Nephron progenitor cell (in vitro differentiated cells): ENCODE results near the gene MUC4.

ENCODE experiments used
- DNase-seq: peaks from one replicate; pipeline ENCODE4 v3.0.0; 2021
- H3K27ac Mint-ChIP-seq: 2 replicates; pipeline ENCODE4 v1.8.0; 2021; ENCODE audit warnings: mild to moderate bottlenecking, moderate library complexity, mixed read lengths
- H3K27me3 Mint-ChIP-seq: 2 replicates; pipeline ENCODE4 v1.8.0; 2021; ENCODE audit warnings: mild to moderate bottlenecking, low read depth, mixed read lengths; ENCODE audit not compliant: poor library complexity
- H3K36me3 Mint-ChIP-seq: 2 replicates; pipeline ENCODE4 v1.8.0; 2021; ENCODE audit warnings: low read depth, mixed read lengths
- H3K4me1 Mint-ChIP-seq: 2 replicates; pipeline ENCODE4 v1.8.0; 2021; ENCODE audit warnings: mixed read lengths
- H3K4me3 Mint-ChIP-seq: 2 replicates; pipeline ENCODE4 v1.8.0; 2021; ENCODE audit warnings: mild to moderate bottlenecking, moderate library complexity, mixed read lengths
- H3K9me3 Mint-ChIP-seq: 2 replicates; pipeline ENCODE4 v1.8.0; 2021; ENCODE audit warnings: mild to moderate bottlenecking, moderate library complexity, mixed read lengths
- CTCF ChIP-seq: fragments of 200-600 bp; sonication (generic); IDR thresholded peaks from 2 replicates; pipeline ENCODE4 v1.5.0; 2021; ENCODE audit warnings: antibody characterized with exemption

The MUC4 gene

GRCh38 chr3:195762611-195763010 is 49.1 kb downstream of the MUC4 start:
- H3K4me3 Mint-ChIP-seq, result no peak overlapping the region
- H3K9me3 Mint-ChIP-seq, result peaks cover 4% of the 10 kb centered on the region
- TF ChIP-seq CTCF, result no peak
- peaks cover 40% of the 10 kb centered on the region for H3K4me1 Mint-ChIP-seq
- H3K27me3 Mint-ChIP-seq, result peaks cover 17% of the 10 kb centered on the region
- no peak for DNase-seq
- no peaks in the 10 kb centered on the region for H3K36me3 Mint-ChIP-seq
- H3K27ac Mint-ChIP-seq, result no peak overlapping the region

GRCh38 chr3:195762249-195762585 is 49.5 kb downstream of the MUC4 start:
- Mint-ChIP-seq H3K27ac (no peak overlapping the region), H3K36me3 (no peaks in the 10 kb centered on the region), H3K27me3 (peaks cover 17% of the 10 kb centered on the region), H3K9me3 (peaks cover 2% of the 10 kb centered on the region), H3K4me1 (peaks cover 43% of the 10 kb centered on the region), H3K4me3 (no peak overlapping the region)
- DNase-seq, result no peak
- TF ChIP-seq CTCF, result no peak

- H3K4me3 Mint-ChIP-seq, result no peak overlapping the region
- TF ChIP-seq CTCF, result no peak
- no peak overlapping the region for H3K27ac Mint-ChIP-seq
- peaks cover 48% of the 10 kb centered on the region for H3K4me1 Mint-ChIP-seq
- no peak for DNase-seq
- no peaks in the 10 kb centered on the region for H3K9me3 Mint-ChIP-seq
- H3K27me3 Mint-ChIP-seq, result peaks cover 17% of the 10 kb centered on the region
- no peaks in the 10 kb centered on the region for H3K36me3 Mint-ChIP-seq
These were observed 50.0 kb downstream of the MUC4 start for GRCh38 chr3:195761567-195762248.

GRCh38 chr3:195761123-195761566 is 50.6 kb downstream of the MUC4 start:
- no peak overlapping the region for H3K4me3 Mint-ChIP-seq
- H3K9me3 Mint-ChIP-seq, result no peaks in the 10 kb centered on the region
- peaks cover 49% of the 10 kb centered on the region for H3K4me1 Mint-ChIP-seq
- H3K36me3 Mint-ChIP-seq, result no peaks in the 10 kb centered on the region
- peaks cover 22% of the 10 kb centered on the region for H3K27me3 Mint-ChIP-seq
- TF ChIP-seq CTCF, result no peak
- H3K27ac Mint-ChIP-seq, result no peak overlapping the region
- no peak for DNase-seq

GRCh38 chr3:195760345-195761122 is 51.2 kb downstream of the MUC4 start:
- H3K4me1 Mint-ChIP-seq, result peaks cover 53% of the 10 kb centered on the region
- H3K36me3 Mint-ChIP-seq, result no peaks in the 10 kb centered on the region
- peaks cover 25% of the 10 kb centered on the region for H3K27me3 Mint-ChIP-seq
- H3K4me3 Mint-ChIP-seq, result no peak overlapping the region
- no peak for TF ChIP-seq CTCF
- DNase-seq, result no peak
- no peaks in the 10 kb centered on the region for H3K9me3 Mint-ChIP-seq
- peak overlapping the region; percentile 5 for H3K27ac Mint-ChIP-seq
